ENCODE data around the gene PDLIM5.

DNA sequence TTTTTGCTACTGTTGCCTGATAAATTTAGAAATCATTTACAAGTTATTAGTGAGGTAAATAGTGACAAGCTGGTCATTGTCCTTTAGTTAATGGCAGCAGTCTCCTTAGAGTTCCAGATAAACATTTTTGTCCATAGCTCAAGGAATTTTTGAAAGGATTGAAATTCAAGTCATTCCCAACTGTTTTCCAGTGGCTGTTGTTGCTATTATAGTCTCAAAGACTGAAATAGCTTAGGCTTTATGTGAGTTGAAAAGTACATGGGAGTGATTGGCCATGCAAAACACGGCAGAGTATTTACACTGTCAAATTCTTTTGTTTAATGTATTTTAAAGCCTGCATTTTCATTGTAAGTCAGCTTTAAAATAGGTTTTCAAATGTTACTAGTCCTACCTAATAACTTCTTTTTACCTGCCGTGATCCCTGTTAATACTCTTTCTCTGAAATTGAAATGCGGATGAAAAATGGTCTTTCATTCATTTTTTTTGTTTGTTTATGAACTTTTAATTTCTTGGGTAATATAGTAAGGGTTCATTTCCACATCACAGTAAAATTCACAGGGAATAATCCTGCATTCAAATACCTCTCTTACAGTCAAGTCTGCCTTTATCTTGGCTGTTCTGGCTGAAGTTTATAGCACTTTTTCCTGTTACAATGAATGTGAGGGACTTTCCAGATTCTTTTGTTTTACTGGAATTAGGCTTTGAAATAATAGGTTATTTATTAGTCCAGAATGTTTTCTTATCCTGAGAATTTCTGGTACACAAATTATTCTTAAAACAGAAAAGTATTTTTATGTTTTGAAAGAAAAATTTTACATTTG is 85.1 kb downstream of the PDLIM5 start:
- TF ChIP-seq, protein P1, sequence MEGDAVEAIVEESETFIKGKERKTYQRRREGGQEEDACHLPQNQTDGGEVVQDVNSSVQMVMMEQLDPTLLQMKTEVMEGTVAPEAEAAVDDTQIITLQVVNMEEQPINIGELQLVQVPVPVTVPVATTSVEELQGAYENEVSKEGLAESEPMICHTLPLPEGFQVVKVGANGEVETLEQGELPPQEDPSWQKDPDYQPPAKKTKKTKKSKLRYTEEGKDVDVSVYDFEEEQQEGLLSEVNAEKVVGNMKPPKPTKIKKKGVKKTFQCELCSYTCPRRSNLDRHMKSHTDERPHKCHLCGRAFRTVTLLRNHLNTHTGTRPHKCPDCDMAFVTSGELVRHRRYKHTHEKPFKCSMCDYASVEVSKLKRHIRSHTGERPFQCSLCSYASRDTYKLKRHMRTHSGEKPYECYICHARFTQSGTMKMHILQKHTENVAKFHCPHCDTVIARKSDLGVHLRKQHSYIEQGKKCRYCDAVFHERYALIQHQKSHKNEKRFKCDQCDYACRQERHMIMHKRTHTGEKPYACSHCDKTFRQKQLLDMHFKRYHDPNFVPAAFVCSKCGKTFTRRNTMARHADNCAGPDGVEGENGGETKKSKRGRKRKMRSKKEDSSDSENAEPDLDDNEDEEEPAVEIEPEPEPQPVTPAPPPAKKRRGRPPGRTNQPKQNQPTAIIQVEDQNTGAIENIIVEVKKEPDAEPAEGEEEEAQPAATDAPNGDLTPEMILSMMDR (conservative IDR thresholded peaks at IDR 0.05; ENCODE audit: low read length), result no peak
- no peak for TF ChIP-seq EZH2phosphoT487 (IDR thresholded peaks at IDR 0.05; ENCODE audit: borderline replicate concordance)
